B cell (primary cell): ENCODE data around the gene ZNF579.

Experiments
- CTCF ChIP-seq: fragments of 200-600 bp; IDR thresholded peaks from one replicate; pipeline ENCODE4 v1.8.0; 2022; ENCODE audit warnings: antibody characterized with exemption, mild to moderate bottlenecking
- EZH2 ChIP-seq: IDR thresholded peaks from 2 replicates; pipeline ENCODE4 v1.6.1; 2012; ENCODE audit warnings: borderline replicate concordance, low read depth, mild to moderate bottlenecking, moderate library complexity, low read length; ENCODE audit not compliant: insufficient read depth, poor library complexity, severe bottlenecking

- TF ChIP-seq CTCF, result no peak
- TF ChIP-seq EZH2, result no peak
Measured at GRCh38 chr19:55584871-55585270, 4.2 kb upstream of the ZNF579 start.
